ENCODE data around the gene HRH2. TPM values are rescaled to one million over a fixed set of nuclear protein-coding genes. Genes with fewer than 3 reads are reported as not detected.

HRH2 gene
- not detected in 2 replicates for total RNA-seq

GRCh38 chr5:175657593-175658271 lies at the start of gene HRH2:
Gene HRH2, plus strand, starts transcription at chr5:175658071. Its CDS starts 25,163 bp downstream, at chr5:175683234.

Other genes with a start within 250 kb of the HRH2 start
- gene DRD1, start 213.9 kb upstream of the HRH2 start, total RNA-seq = not detected in 2 replicates
- 84.8 and 163 TPM in 2 replicates for gene SFXN1, start 179.5 kb upstream of the HRH2 start, total RNA-seq
- not detected in 2 replicates for gene CPLX2, start 213.5 kb downstream of the HRH2 start, total RNA-seq

Measured in nasal cavity respiratory epithelium epithelial cell of viscerocranial mucosa (primary cell).